ENCODE measurements around the gene CEP83.
A peak's percentile ranks its signal among the peaks of the same experiment; 100 is the strongest.

The CEP83 gene

GRCh38 chr12:94372461-94372860 lies 87.2 kb downstream of the CEP83 start:
- Histone ChIP-seq H3K4me3 (ENCODE audit: low read length) (no peak overlapping the region), H3K36me3 (ENCODE audit: control insufficient read depth, insufficient read depth, low read length, severe bottlenecking) (no peaks in the 10 kb centered on the region), H3K4me1 (ENCODE audit: control insufficient read depth, insufficient read depth, low read length) (no peaks in the 10 kb centered on the region), H3K9ac (ENCODE audit: low read length) (no peak overlapping the region), H3K27me3 (replicated peaks; ENCODE audit: control insufficient read depth, insufficient read depth, low read length) (no peaks in the 10 kb centered on the region), H3K9me3 (ENCODE audit: control insufficient read depth, low read length) (no peaks in the 10 kb centered on the region)
- no peak for DNase-seq (ENCODE audit: low read depth)

DNA sequence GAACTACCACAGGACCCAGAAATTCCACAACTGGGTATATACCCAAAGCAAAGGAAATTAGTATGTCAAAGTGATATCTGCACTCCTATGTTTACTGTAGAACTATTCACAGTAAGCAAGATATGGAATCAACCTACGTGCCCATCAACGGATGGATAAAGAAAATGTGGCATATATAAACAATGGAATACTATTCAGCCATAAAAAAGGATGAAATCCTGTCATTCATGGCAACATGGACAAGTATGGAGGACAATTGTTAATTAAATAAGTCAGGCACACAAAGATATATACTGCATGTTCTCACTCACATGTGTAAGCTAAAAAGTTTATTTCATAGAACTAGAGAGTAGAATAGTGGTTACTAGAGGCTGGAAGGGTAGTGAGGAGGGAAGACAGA lies 97.0 kb downstream of the CEP83 start:
- Histone ChIP-seq H3K9ac (ENCODE audit: low read length) (no peak overlapping the region), H3K36me3 (ENCODE audit: control insufficient read depth, insufficient read depth, low read length, severe bottlenecking) (peaks cover 6% of the 10 kb centered on the region), H3K4me3 (ENCODE audit: low read length) (no peak overlapping the region), H3K27me3 (replicated peaks; ENCODE audit: control insufficient read depth, insufficient read depth, low read length) (no peaks in the 10 kb centered on the region), H3K9me3 (ENCODE audit: control insufficient read depth, low read length) (peaks cover 20% of the 10 kb centered on the region), H3K4me1 (ENCODE audit: control insufficient read depth, insufficient read depth, low read length) (no peaks in the 10 kb centered on the region)
- no peak for DNase-seq (ENCODE audit: low read depth)

- H3K36me3 ChIP-seq (ENCODE audit: control insufficient read depth, insufficient read depth, low read length, severe bottlenecking) = peaks cover 6% of the 10 kb centered on the region
- H3K27me3 ChIP-seq (replicated peaks; ENCODE audit: control insufficient read depth, insufficient read depth, low read length) = no peaks in the 10 kb centered on the region
- H3K9me3 ChIP-seq (ENCODE audit: control insufficient read depth, low read length) = peaks cover 20% of the 10 kb centered on the region
- DNase-seq (ENCODE audit: low read depth) = no peak
- no peaks in the 10 kb centered on the region for H3K4me1 ChIP-seq (ENCODE audit: control insufficient read depth, insufficient read depth, low read length)
- H3K4me3 ChIP-seq (ENCODE audit: low read length) = peak overlapping the region; percentile 23
- H3K9ac ChIP-seq (ENCODE audit: low read length) = no peak overlapping the region
These were observed 99.9 kb downstream of the CEP83 start for GRCh38 chr12:94359761-94360160.

DNA sequence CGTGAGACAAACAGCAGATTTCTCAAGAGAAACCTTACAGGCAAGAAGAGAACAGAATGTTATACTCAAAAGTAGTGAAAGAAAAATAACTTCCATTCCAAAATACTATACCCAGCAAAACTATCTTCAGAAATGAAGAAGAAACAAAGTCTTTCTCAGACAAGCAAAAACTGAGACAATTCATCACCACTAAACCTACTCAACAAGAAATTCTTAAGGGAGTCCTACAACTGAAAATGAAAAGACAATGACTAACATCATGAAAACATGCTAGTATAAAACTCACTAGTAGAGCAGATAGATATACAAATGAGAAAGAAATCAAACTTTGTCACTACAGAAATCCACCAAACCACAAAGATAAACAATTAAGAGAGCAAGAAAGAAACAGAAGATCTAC lies 106.5 kb downstream of the CEP83 start:
- Histone ChIP-seq H3K36me3 (ENCODE audit: control insufficient read depth, insufficient read depth, low read length, severe bottlenecking) (peaks cover 24% of the 10 kb centered on the region), H3K27me3 (replicated peaks; ENCODE audit: control insufficient read depth, insufficient read depth, low read length) (no peaks in the 10 kb centered on the region), H3K9me3 (ENCODE audit: control insufficient read depth, low read length) (peaks cover 57% of the 10 kb centered on the region), H3K4me1 (ENCODE audit: control insufficient read depth, insufficient read depth, low read length) (no peaks in the 10 kb centered on the region), H3K4me3 (ENCODE audit: low read length) (peak overlapping the region; percentile 33), H3K9ac (ENCODE audit: low read length) (no peak overlapping the region)
- no peak for DNase-seq (ENCODE audit: low read depth)

DNA sequence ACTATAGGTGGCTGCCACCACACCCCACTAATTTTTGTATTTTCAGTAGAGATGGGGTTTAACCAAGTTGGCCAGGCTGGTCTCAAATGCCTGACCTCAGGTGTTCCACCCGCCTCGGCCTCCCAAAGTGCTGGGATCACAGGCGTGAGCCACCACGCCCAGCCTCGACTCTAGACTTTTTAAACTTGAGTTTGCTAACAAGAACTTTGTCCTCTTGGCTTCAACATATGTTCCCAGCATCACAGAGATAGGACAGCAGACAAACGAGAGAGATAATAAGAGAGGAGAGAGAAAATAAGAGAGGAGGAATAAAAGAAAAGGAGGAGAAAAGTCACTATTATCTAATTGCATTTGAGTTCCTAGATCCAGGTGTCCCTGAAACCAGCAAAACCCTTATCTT lies 119.1 kb downstream of the CEP83 start:
- no peak overlapping the region for H3K9ac ChIP-seq (ENCODE audit: low read length)
- no peaks in the 10 kb centered on the region for H3K4me1 ChIP-seq (ENCODE audit: control insufficient read depth, insufficient read depth, low read length)
- H3K9me3 ChIP-seq (ENCODE audit: control insufficient read depth, low read length) = peaks cover 4% of the 10 kb centered on the region
- H3K4me3 ChIP-seq (ENCODE audit: low read length) = no peak overlapping the region
- H3K36me3 ChIP-seq (ENCODE audit: control insufficient read depth, insufficient read depth, low read length, severe bottlenecking) = peaks cover 3% of the 10 kb centered on the region
- no peaks in the 10 kb centered on the region for H3K27me3 ChIP-seq (replicated peaks; ENCODE audit: control insufficient read depth, insufficient read depth, low read length)
- no peak for DNase-seq (ENCODE audit: low read depth)

DNA sequence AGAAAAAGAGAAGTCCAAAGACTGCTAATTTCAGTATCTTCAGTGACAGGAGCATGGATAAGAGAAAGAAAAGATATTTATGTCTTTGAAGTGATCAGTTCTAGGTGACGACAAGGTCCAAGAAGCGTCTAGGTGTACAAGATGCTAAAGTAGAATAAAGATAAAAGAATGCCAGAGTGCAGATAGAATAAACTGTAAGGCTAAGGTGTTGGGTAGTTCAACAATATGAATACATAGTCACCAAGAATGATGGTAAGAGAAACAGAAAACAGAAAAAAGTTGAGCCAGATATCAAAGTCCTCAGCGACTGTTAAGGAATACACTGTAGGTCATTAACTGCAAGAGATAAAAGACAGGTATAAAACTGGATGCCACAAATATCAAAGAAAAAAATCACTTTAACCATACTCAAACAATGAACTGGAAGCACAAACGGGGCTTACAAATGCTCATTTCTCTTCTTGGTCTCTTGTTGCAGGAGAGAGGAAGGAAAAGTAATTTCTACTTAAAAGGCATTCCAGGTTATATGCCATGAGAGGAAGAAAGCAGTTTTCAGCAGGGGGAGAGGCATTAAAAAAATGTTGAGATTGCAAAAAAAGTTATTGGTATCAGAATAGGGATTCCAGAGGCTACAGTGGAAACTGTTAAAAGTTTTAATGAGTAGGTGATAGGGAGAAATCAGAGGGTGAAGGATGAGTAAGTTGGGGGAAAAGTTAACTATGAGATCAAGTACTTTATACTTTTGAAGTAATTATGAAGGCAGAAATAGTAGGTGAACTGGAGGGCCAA lies 121.5 kb downstream of the CEP83 start:
- H3K4me3 ChIP-seq (ENCODE audit: low read length) = no peak overlapping the region
- no peak overlapping the region for H3K9ac ChIP-seq (ENCODE audit: low read length)
- no peaks in the 10 kb centered on the region for H3K27me3 ChIP-seq (replicated peaks; ENCODE audit: control insufficient read depth, insufficient read depth, low read length)
- no peaks in the 10 kb centered on the region for H3K4me1 ChIP-seq (ENCODE audit: control insufficient read depth, insufficient read depth, low read length)
- no peaks in the 10 kb centered on the region for H3K9me3 ChIP-seq (ENCODE audit: control insufficient read depth, low read length)
- DNase-seq (ENCODE audit: low read depth) = no peak
- H3K36me3 ChIP-seq (ENCODE audit: control insufficient read depth, insufficient read depth, low read length, severe bottlenecking) = no peaks in the 10 kb centered on the region

- Histone ChIP-seq H3K4me3 (ENCODE audit: low read length) (no peak overlapping the region), H3K4me1 (ENCODE audit: control insufficient read depth, insufficient read depth, low read length) (no peaks in the 10 kb centered on the region), H3K9me3 (ENCODE audit: control insufficient read depth, low read length) (no peaks in the 10 kb centered on the region), H3K27me3 (replicated peaks; ENCODE audit: control insufficient read depth, insufficient read depth, low read length) (no peaks in the 10 kb centered on the region), H3K9ac (ENCODE audit: low read length) (no peak overlapping the region), H3K36me3 (ENCODE audit: control insufficient read depth, insufficient read depth, low read length, severe bottlenecking) (no peaks in the 10 kb centered on the region)
- DNase-seq (ENCODE audit: low read depth) = peak; percentile 3
These were observed 123.3 kb downstream of the CEP83 start for GRCh38 chr12:94336211-94336925.

DNA sequence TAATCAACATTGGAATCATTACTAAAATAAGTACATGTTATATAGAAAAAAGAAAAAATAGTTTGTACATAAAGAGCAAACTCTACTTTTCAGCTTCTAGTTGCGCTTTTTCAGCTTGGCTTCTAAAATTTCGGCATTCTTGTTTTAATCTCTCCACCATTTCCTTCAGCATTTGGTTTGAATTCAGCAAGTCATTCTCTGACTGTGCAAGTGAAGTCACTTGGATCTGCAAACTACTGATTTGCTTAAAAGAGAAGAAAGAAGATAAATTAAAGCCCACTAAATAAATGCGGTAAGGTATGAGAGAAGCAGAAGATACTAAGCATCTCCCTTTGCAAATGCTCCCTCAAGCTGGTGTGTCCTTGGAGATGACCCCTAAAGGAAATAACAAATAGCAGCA lies 126.3 kb downstream of the CEP83 start:
- no peak overlapping the region for H3K9ac ChIP-seq (ENCODE audit: low read length)
- no peaks in the 10 kb centered on the region for H3K9me3 ChIP-seq (ENCODE audit: control insufficient read depth, low read length)
- H3K4me3 ChIP-seq (ENCODE audit: low read length) = no peak overlapping the region
- H3K4me1 ChIP-seq (ENCODE audit: control insufficient read depth, insufficient read depth, low read length) = no peaks in the 10 kb centered on the region
- no peaks in the 10 kb centered on the region for H3K27me3 ChIP-seq (replicated peaks; ENCODE audit: control insufficient read depth, insufficient read depth, low read length)
- H3K36me3 ChIP-seq (ENCODE audit: control insufficient read depth, insufficient read depth, low read length, severe bottlenecking) = peaks cover 4% of the 10 kb centered on the region
- DNase-seq (ENCODE audit: low read depth) = no peak

DNA sequence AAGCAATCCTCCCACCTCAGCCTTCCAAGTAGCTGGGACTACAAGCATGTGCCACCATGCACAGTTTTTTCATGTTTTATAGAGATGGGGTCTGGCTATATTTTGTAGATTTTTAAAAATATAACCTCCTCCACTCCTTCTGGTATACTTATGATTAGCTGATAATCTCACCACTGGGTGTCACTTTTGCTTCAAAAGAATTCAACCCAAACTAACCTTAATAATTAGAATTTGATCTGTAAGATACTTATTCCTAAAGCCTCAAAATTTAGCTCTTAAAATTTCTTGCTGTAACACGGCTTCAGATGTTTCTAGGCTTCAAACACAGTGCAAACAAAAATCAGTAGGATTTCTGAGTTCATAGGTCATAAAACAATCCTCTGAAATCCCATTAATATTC lies 130.3 kb downstream of the CEP83 start:
- H3K4me3 ChIP-seq (ENCODE audit: low read length) = no peak overlapping the region
- peaks cover 10% of the 10 kb centered on the region for H3K4me1 ChIP-seq (ENCODE audit: control insufficient read depth, insufficient read depth, low read length)
- no peak overlapping the region for H3K9ac ChIP-seq (ENCODE audit: low read length)
- H3K27me3 ChIP-seq (replicated peaks; ENCODE audit: control insufficient read depth, insufficient read depth, low read length) = no peaks in the 10 kb centered on the region
- DNase-seq (ENCODE audit: low read depth) = no peak
- peaks cover 4% of the 10 kb centered on the region for H3K36me3 ChIP-seq (ENCODE audit: control insufficient read depth, insufficient read depth, low read length, severe bottlenecking)
- H3K9me3 ChIP-seq (ENCODE audit: control insufficient read depth, low read length) = no peaks in the 10 kb centered on the region

DNA sequence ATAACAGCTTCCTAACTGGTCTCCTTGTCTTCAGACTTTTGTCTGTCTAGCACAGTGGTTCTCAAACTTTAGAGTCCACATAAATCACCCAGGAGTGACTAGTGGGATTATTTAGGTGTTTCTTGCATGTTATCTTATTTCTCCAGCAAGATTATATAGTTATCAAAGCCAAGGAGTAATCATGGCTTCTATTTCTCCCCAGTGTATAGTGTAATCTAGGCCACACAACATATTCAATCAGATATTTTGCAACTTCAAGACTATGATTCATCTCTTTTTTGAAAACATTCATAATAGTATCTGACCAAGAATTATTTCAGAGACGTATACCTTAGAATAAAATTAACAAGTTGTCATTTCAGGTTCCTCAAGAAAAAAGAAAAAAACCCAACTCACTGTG lies 131.9 kb downstream of the CEP83 start:
- H3K9me3 ChIP-seq (ENCODE audit: control insufficient read depth, low read length) = no peaks in the 10 kb centered on the region
- DNase-seq (ENCODE audit: low read depth) = peak; percentile 28
- no peak overlapping the region for H3K9ac ChIP-seq (ENCODE audit: low read length)
- peaks cover 11% of the 10 kb centered on the region for H3K36me3 ChIP-seq (ENCODE audit: control insufficient read depth, insufficient read depth, low read length, severe bottlenecking)
- H3K4me3 ChIP-seq (ENCODE audit: low read length) = no peak overlapping the region
- H3K4me1 ChIP-seq (ENCODE audit: control insufficient read depth, insufficient read depth, low read length) = peaks cover 10% of the 10 kb centered on the region
- no peaks in the 10 kb centered on the region for H3K27me3 ChIP-seq (replicated peaks; ENCODE audit: control insufficient read depth, insufficient read depth, low read length)

DNA sequence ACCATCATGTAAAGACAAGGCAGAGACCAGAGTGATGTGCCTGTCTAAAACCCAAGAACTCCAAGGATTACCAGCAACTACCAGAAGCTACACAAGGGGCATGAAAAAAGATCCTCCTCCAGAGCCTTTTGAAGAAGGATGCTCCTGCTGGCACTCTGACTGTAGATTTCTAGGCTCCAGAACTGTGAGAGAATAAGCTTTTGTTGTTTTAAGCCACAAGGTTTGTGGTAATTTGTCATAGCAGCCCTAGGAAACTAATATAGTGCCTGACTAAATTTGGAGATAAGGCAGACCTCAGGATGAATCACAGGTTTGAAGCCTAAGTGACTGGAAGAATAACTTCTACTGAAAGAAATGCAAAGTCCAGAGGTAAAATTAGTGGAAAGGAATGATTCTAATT lies 132.9 kb downstream of the CEP83 start:
- Histone ChIP-seq H3K4me1 (ENCODE audit: control insufficient read depth, insufficient read depth, low read length) (peaks cover 10% of the 10 kb centered on the region), H3K9me3 (ENCODE audit: control insufficient read depth, low read length) (no peaks in the 10 kb centered on the region), H3K9ac (ENCODE audit: low read length) (no peak overlapping the region), H3K36me3 (ENCODE audit: control insufficient read depth, insufficient read depth, low read length, severe bottlenecking) (peaks cover 17% of the 10 kb centered on the region), H3K27me3 (replicated peaks; ENCODE audit: control insufficient read depth, insufficient read depth, low read length) (no peaks in the 10 kb centered on the region), H3K4me3 (ENCODE audit: low read length) (no peak overlapping the region)
- peak; percentile 34 for DNase-seq (ENCODE audit: low read depth)

Data from adipocyte (in vitro differentiated cells).